ENCODE measurements around the gene COL11A1. TPM values are rescaled to one million over a fixed set of nuclear protein-coding genes. Genes with fewer than 3 reads are reported as not detected.

COL11A1 gene
- 10 to 100 TPM in 3 of 4 donors, 1 to 10 TPM in 1; 9.8 to 24.3 (median 12.8) TPM for total RNA-seq

- Histone ChIP-seq H3K27me3 (no peaks in the 10 kb centered on the region), H3K4me1 (peaks cover 0 to 31% (median 0%) of the 10 kb centered on the region in 4 donors), H3K9me3 (no peaks in the 10 kb centered on the region), H3K4me3 (peak within 1 kb of the TSS; percentile 33 to 63 (median 52)), H3K36me3 (no peaks in the 10 kb centered on the region), H3K27ac (peak within 1 kb of the TSS in 3 of 4 donors; percentile 2 to 84 (median 76))
- no peak for DNase-seq (ENCODE audit: low spot score in 2 of 2)
- no peak for TF ChIP-seq EP300 (IDR thresholded peaks at IDR 0.05)
- no peak for TF ChIP-seq CTCF (IDR thresholded peaks at IDR 0.05)
- TF ChIP-seq POLR2A (IDR thresholded peaks at IDR 0.05) = no peak
- WGBS, 2 donors = 4 to 7% methylated on average over 25 to 34 of the region's 34 CpGs
Measured at GRCh38 chr1:103108376-103109150, at the start of gene COL11A1. Gene COL11A1 (minus strand): TSS chr1:103108522. CDS start chr1:103108178, 344 bp downstream.

GRCh38 chr1:103156966-103157365 lies 48.6 kb upstream of the COL11A1 start:
- DNase-seq (ENCODE audit: low spot score in 2 of 2) = no peak
- no peaks in the 10 kb centered on the region for H3K9me3 ChIP-seq
- H3K36me3 ChIP-seq = no peaks in the 10 kb centered on the region
- TF ChIP-seq EP300 (IDR thresholded peaks at IDR 0.05) (no peak), CTCF (IDR thresholded peaks at IDR 0.05) (no peak), POLR2A (IDR thresholded peaks at IDR 0.05) (no peak)
- 52 to 77% methylated on average over 4 of the region's 4 CpGs for WGBS, 2 donors
- H3K27me3 ChIP-seq = no peaks in the 10 kb centered on the region
- no peaks in the 10 kb centered on the region for H3K4me1 ChIP-seq
- H3K27ac ChIP-seq = no peak overlapping the region
- no peak overlapping the region for H3K4me3 ChIP-seq

- DNase-seq (ENCODE audit: low spot score in 2 of 2) = no peak
- Histone ChIP-seq H3K36me3 (no peaks in the 10 kb centered on the region), H3K27me3 (no peaks in the 10 kb centered on the region), H3K4me1 (no peaks in the 10 kb centered on the region), H3K9me3 (no peaks in the 10 kb centered on the region), H3K27ac (no peak overlapping the region), H3K4me3 (no peak overlapping the region)
- no peak for TF ChIP-seq CTCF (IDR thresholded peaks at IDR 0.05)
- no peak for TF ChIP-seq POLR2A (IDR thresholded peaks at IDR 0.05)
- TF ChIP-seq EP300 (IDR thresholded peaks at IDR 0.05) = no peak
Measured at GRCh38 chr1:103146166-103146565, 37.8 kb upstream of the COL11A1 start.

GRCh38 chr1:103145449-103145848 lies 37.1 kb upstream of the COL11A1 start:
- peak in 1 of 2 donors; percentile 9 for DNase-seq (ENCODE audit: low spot score in 2 of 2)
- H3K27me3 ChIP-seq = no peaks in the 10 kb centered on the region

More at GRCh38 chr1:103145449-103145848, 37.1 kb upstream of the COL11A1 start:
- Histone ChIP-seq H3K4me3 (no peak overlapping the region), H3K27ac (no peak overlapping the region), H3K4me1 (no peaks in the 10 kb centered on the region), H3K9me3 (no peaks in the 10 kb centered on the region), H3K36me3 (no peaks in the 10 kb centered on the region)
- TF ChIP-seq EP300 (IDR thresholded peaks at IDR 0.05) (no peak), CTCF (IDR thresholded peaks at IDR 0.05) (no peak), POLR2A (IDR thresholded peaks at IDR 0.05) (no peak)
- WGBS, 2 donors = 21 to 35% methylated on average over 1 of the region's 1 CpG
